Keratinocyte (primary cell): Measurements from ENCODE around the gene PAMR1. TPM values are rescaled to one million over a fixed set of nuclear protein-coding genes. Genes with fewer than 3 reads are reported as not detected.

Experiments used
- DNase-seq: peaks from one replicate; pipeline ENCODE4 v3.0.0-alpha.2; 2011; ENCODE audit warnings: low read depth, missing footprints, low spot score
- FAIRE-seq: peaks from 2 replicates; lab custom pipeline; 2011; peaks lifted over from hg19 to GRCh38; lab: Jason Lieb, UNC
- H2AFZ ChIP-seq: 2 replicates; pipeline ENCODE4 v1.6.0; 2012; ENCODE audit warnings: low read length, control low read depth, inconsistent platforms; ENCODE audit not compliant: control insufficient read depth
- H3K27ac ChIP-seq: 2 replicates; pipeline ENCODE4 v1.5.1; 2011; ENCODE audit warnings: low read length; ENCODE audit not compliant: control insufficient read depth, insufficient read depth
- H3K27me3 ChIP-seq: 3 replicates; pipeline ENCODE4 v1.6.0; 2011; ENCODE audit warnings: low read length; ENCODE audit not compliant: control insufficient read depth, insufficient read depth; ENCODE audit errors: extremely low read depth
- H3K36me3 ChIP-seq, 2 experiments: 2 replicates in 1 of 2; 3 replicates in 1 of 2; pipeline ENCODE4 v1.5.1; 2011; ENCODE audit warnings: low read length in 2 of 2, mild to moderate bottlenecking in 1 of 2; ENCODE audit not compliant: control insufficient read depth in 2 of 2, insufficient read depth in 2 of 2; ENCODE audit errors: extremely low read depth in 1 of 2
- H3K4me1 ChIP-seq: 3 replicates; pipeline ENCODE4 v1.5.1; 2011; ENCODE audit warnings: low read length; ENCODE audit not compliant: control insufficient read depth, insufficient read depth; ENCODE audit errors: extremely low read depth
- H3K4me2 ChIP-seq: 3 replicates; pipeline ENCODE4 v1.6.0; 2011; ENCODE audit warnings: low read depth, low read length; ENCODE audit not compliant: control insufficient read depth, insufficient read depth; ENCODE audit errors: extremely low read depth
- H3K4me3 ChIP-seq, 3 experiments: fragments of 200-600 bp in 1 of 3; sonication (generic) in 1 of 3; 2 replicates in 2 of 3; 3 replicates in 1 of 3; pipeline ENCODE4 v1.5.1; 2011 to 2016; ENCODE audit warnings: low read length in 3 of 3, mild to moderate bottlenecking in 3 of 3, control low read depth in 2 of 3, inconsistent platforms in 1 of 3, low read depth in 1 of 3, mixed read lengths in 1 of 3, mixed run types in 1 of 3, moderate library complexity in 1 of 3; ENCODE audit not compliant: control insufficient read depth in 2 of 3, insufficient read depth in 2 of 3; ENCODE audit errors: extremely low read depth in 1 of 3
- H3K79me2 ChIP-seq: 2 replicates; pipeline ENCODE4 v1.6.0; 2012; ENCODE audit warnings: low read length; ENCODE audit not compliant: control insufficient read depth, insufficient read depth
- H3K9ac ChIP-seq: 3 replicates; pipeline ENCODE4 v1.6.0; 2011; ENCODE audit warnings: low read length; ENCODE audit not compliant: control insufficient read depth, insufficient read depth; ENCODE audit errors: extremely low read depth
- H3K9me1 ChIP-seq: 3 replicates; pipeline ENCODE4 v1.6.0; 2011; ENCODE audit warnings: low read length; ENCODE audit not compliant: control insufficient read depth, insufficient read depth; ENCODE audit errors: extremely low read depth
- H3K9me3 ChIP-seq: 2 replicates; pipeline ENCODE4 v1.5.1; 2012; ENCODE audit warnings: low read depth, low read length; ENCODE audit not compliant: control insufficient read depth
- H4K20me1 ChIP-seq: 3 replicates; pipeline ENCODE4 v1.6.0; 2011; ENCODE audit warnings: low read length; ENCODE audit not compliant: control insufficient read depth, insufficient read depth; ENCODE audit errors: extremely low read depth
- EZH2 ChIP-seq: IDR thresholded peaks from one replicate; pipeline ENCODE4 v1.6.1; 2012; ENCODE audit warnings: inconsistent platforms, mild to moderate bottlenecking, low read length, moderate library complexity
- dilution Hi-C: fragments of 300-500 bp; cut with MboI; formaldehyde crosslinking; loops from one replicate; pipeline ENCODE4 v1.7.0; 2020; ENCODE audit warnings: low sequenced_read_pairs; ENCODE audit not compliant: extremely low pct_ligation_motif_present
- polyA plus RNA-seq, 5 experiments: library from polyadenylated mRNA; depleted of rRNA in 3 of 5; stranded (reverse) in 3 of 5; stranded (forward) in 1 of 5; unstranded in 1 of 5; fragments of >200 nt; gene quantifications; 1 replicate in 1 of 5; 2 replicates in 3 of 5; 3 replicates in 1 of 5; pipeline versions ENCODE4 v1.2.1 to v1.2.3, GENCODE V29; 2011 to 2012; ENCODE audit warnings: missing spikeins in 2 of 5, low read depth in 1 of 5, low replicate concordance in 1 of 5
- TF ChIP-seq, protein P1 (sequence below), 3 experiments: IDR thresholded peaks in 1 of 3; conservative IDR thresholded peaks in 1 of 3; optimal IDR thresholded peaks in 1 of 3; 2 replicates in 2 of 3; 3 replicates in 1 of 3; pipeline versions ENCODE3 to v1.5.1; 2011; ENCODE audit warnings: low read length in 3 of 3, mild to moderate bottlenecking in 3 of 3, moderate library complexity in 2 of 3, control low read depth in 1 of 3, inconsistent platforms in 1 of 3; ENCODE audit not compliant: insufficient read depth in 2 of 3; ENCODE audit errors: extremely low read depth in 1 of 3

PAMR1 gene
- polyA plus RNA-seq, 1 donor (not counting 4 experiments of a cell fraction or from before 2014, with no cell fraction given), result 4.1 TPM

DNA sequence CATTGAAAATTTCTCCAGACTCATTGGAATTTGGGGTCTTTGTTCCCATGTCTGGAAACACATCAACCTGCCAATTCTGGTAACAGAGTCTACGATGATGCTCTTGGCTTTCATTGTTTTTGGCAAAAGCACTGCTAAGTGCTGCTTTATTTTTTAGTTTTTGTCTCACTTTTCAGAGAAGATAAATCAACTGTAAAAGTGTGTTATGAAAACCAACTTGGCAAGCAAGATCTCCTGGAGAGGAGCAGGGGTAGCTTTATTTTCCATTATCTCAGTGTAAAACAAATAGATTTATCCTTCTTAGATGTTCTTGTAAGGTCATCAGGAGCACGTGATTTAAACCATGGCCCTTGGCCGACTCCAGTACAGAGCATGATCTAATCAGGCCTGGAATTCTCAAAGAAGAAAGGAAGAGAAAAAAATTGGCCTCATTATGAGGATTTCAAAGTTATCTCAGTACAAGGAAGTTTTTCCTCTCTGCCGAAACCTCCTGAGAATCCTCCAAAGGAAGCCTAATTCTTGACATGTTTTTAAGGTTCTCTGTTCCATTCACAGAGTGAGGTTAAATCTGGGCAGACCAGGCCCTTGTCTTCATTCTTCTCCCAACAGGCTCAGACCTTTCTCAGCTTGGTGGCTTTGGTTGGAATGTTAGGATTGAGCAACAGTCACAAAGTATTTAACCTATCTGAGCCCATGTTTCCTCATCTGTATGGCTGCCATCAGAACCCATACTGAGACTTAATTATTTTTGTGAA lies 16.4 kb upstream of the PAMR1 start:
- TF ChIP-seq, protein P1, sequence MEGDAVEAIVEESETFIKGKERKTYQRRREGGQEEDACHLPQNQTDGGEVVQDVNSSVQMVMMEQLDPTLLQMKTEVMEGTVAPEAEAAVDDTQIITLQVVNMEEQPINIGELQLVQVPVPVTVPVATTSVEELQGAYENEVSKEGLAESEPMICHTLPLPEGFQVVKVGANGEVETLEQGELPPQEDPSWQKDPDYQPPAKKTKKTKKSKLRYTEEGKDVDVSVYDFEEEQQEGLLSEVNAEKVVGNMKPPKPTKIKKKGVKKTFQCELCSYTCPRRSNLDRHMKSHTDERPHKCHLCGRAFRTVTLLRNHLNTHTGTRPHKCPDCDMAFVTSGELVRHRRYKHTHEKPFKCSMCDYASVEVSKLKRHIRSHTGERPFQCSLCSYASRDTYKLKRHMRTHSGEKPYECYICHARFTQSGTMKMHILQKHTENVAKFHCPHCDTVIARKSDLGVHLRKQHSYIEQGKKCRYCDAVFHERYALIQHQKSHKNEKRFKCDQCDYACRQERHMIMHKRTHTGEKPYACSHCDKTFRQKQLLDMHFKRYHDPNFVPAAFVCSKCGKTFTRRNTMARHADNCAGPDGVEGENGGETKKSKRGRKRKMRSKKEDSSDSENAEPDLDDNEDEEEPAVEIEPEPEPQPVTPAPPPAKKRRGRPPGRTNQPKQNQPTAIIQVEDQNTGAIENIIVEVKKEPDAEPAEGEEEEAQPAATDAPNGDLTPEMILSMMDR (optimal IDR thresholded peaks at IDR 0.05 in 1 of 3, IDR thresholded peaks at IDR 0.05 in 1 of 3, conservative IDR thresholded peaks at IDR 0.05 in 1 of 3; ENCODE audit: extremely low read depth in 1 of 3, insufficient read depth in 2 of 3, low read length in 3 of 3), result no peak
- no peak for TF ChIP-seq EZH2
- no peak overlapping the region for H3K4me2 ChIP-seq
- no peak overlapping the region for H3K27ac ChIP-seq
- no peaks in the 10 kb centered on the region for H4K20me1 ChIP-seq
- FAIRE-seq (no peak), DNase-seq (no peak)
- H3K36me3 ChIP-seq, result no peaks in the 10 kb centered on the region
- H3K9me3 ChIP-seq, result no peaks in the 10 kb centered on the region
- H3K9ac ChIP-seq, result no peak overlapping the region
- peaks cover 18% of the 10 kb centered on the region for H3K4me1 ChIP-seq
- no peak overlapping the region for H3K4me3 ChIP-seq
- peak overlapping the region; percentile 35 for H2AFZ ChIP-seq
- H3K9me1 ChIP-seq, result no peaks in the 10 kb centered on the region
- H3K27me3 ChIP-seq, result no peaks in the 10 kb centered on the region
- dilution Hi-C loops, result no loop called here
- no peaks in the 10 kb centered on the region for H3K79me2 ChIP-seq

- Histone ChIP-seq H3K9me3 (no peaks in the 10 kb centered on the region), H3K27ac (no peak overlapping the region), H3K79me2 (no peaks in the 10 kb centered on the region), H3K36me3 (no peaks in the 10 kb centered on the region), H2AFZ (no peak overlapping the region), H3K4me1 (peaks cover 18% of the 10 kb centered on the region), H3K4me2 (no peak overlapping the region), H4K20me1 (no peaks in the 10 kb centered on the region), H3K9ac (no peak overlapping the region), H3K4me3 (no peak overlapping the region), H3K27me3 (no peaks in the 10 kb centered on the region), H3K9me1 (no peaks in the 10 kb centered on the region)
- dilution Hi-C loops, result no loop called here
- no peak for DNase-seq
- no peak for FAIRE-seq
- TF ChIP-seq, protein P1 (optimal IDR thresholded peaks at IDR 0.05 in 1 of 3, IDR thresholded peaks at IDR 0.05 in 1 of 3, conservative IDR thresholded peaks at IDR 0.05 in 1 of 3; ENCODE audit: extremely low read depth in 1 of 3, insufficient read depth in 2 of 3, low read length in 3 of 3), result no peak
- no peak for TF ChIP-seq EZH2
Observed at GRCh38 chr11:35540526-35540925, 15.1 kb upstream of the PAMR1 start.
